SJSA1 (cell line): ENCODE measurements around the gene POU2F2. TPM values are rescaled to one million over a fixed set of nuclear protein-coding genes. Genes with fewer than 3 reads are reported as not detected.
A peak's percentile ranks its signal among the peaks of the same experiment; 100 is the strongest.
"Not testable (repeated sequence)": the region's sequence is repeated elsewhere in the genome, so short reads cannot be mapped to it uniquely, and the experiment has no call there.

Source experiments
- DNase-seq, 2 experiments: peaks; one replicate each; pipeline ENCODE4 v3.0.0-alpha.2; 2015 to 2020; ENCODE audit warnings: low spot score in 2 of 2, low read depth in 1 of 2
- H3K27ac ChIP-seq: fragments of 250-450 bp; sonication (Bioruptor Pico); 2 replicates; pipeline ENCODE4 v1.5.1; 2020; ENCODE audit warnings: mild to moderate bottlenecking, moderate library complexity
- H3K27me3 ChIP-seq: fragments of 250-450 bp; sonication (Bioruptor Pico); replicated peaks from 2 replicates; pipeline ENCODE4 v1.5.1; 2020; ENCODE audit warnings: mild to moderate bottlenecking, moderate library complexity
- H3K36me3 ChIP-seq: fragments of 250-450 bp; sonication (Bioruptor Pico); 2 replicates; pipeline ENCODE4 v1.5.1; 2020; ENCODE audit warnings: mild to moderate bottlenecking
- H3K4me1 ChIP-seq: fragments of 250-450 bp; sonication (Bioruptor Pico); replicated peaks from 2 replicates; pipeline ENCODE4 v1.6.1; 2021; ENCODE audit warnings: mild to moderate bottlenecking
- H3K4me3 ChIP-seq: fragments of 250-450 bp; sonication (Bioruptor Pico); 2 replicates; pipeline ENCODE4 v1.5.1; 2020; ENCODE audit warnings: mild to moderate bottlenecking
- H3K9me3 ChIP-seq: fragments of 250-450 bp; sonication (Bioruptor Pico); replicated peaks from 2 replicates; pipeline ENCODE4 v1.5.1; 2020; ENCODE audit warnings: mild to moderate bottlenecking
- total RNA-seq: library from RNA; depleted of rRNA; stranded (reverse); fragments of >200 nt; shearing (Covaris generic); gene quantifications from 2 replicates; pipeline ENCODE4 v1.2.3, GENCODE V29; 2014

POU2F2 gene
- total RNA-seq, 1 experiment from 2014 or later = 0.05 TPM

DNA sequence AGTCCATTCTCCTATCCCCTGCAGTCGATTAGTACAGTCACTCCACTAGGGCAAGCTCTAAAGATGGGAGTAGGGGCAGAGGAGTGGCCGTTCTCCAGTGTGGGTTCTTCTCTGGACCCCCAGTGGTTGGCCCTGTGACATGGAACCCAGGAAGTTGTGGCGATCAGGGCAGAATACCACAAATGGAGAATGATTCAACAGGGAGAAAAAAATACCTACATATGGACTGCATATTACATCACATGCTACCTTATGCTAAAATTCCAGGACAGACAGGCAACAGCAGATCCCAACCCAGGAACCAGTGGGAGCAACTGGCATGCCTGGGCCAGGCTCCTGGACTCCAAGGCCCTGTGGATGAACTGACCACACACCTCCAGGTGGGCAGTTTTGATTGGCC, 20.4 kb downstream of the POU2F2 start:
- Histone ChIP-seq H3K4me3 (no peak overlapping the region), H3K36me3 (no peaks in the 10 kb centered on the region), H3K27me3 (no peaks in the 10 kb centered on the region), H3K27ac (peak overlapping the region; percentile 50), H3K9me3 (no peaks in the 10 kb centered on the region), H3K4me1 (peaks cover 48% of the 10 kb centered on the region)
- DNase-seq = no peak

DNA sequence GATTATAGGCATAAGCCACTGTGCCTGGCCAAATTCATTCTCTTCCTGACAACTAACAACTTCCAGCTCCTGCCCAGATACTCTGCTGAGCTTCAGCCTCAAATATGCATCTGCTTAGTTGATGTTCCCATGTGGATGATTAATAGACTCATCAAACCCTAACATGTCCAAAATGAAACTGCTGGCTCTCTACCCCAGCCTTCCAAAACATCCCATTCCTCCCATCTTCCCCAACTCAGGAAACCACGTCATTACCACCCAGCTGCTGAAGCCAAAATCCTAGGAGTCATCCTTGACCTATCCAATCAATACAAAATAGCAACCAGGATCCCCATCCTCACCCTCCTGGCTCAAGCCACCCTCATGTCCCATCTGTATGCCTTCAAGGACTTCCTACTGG, 20.9 kb downstream of the POU2F2 start:
- peaks cover 48% of the 10 kb centered on the region for H3K4me1 ChIP-seq
- no peaks in the 10 kb centered on the region for H3K27me3 ChIP-seq
- H3K27ac ChIP-seq = peak overlapping the region; percentile 50
- H3K36me3 ChIP-seq = no peaks in the 10 kb centered on the region
- no peak for DNase-seq
- H3K9me3 ChIP-seq = no peaks in the 10 kb centered on the region
- no peak overlapping the region for H3K4me3 ChIP-seq

GRCh38 chr19:42110658-42111057, 21.6 kb downstream of the POU2F2 start:
- Histone ChIP-seq H3K4me3 (no peak overlapping the region), H3K9me3 (no peaks in the 10 kb centered on the region), H3K27me3 (no peaks in the 10 kb centered on the region), H3K4me1 (peaks cover 48% of the 10 kb centered on the region), H3K27ac (no peak overlapping the region), H3K36me3 (no peaks in the 10 kb centered on the region)
- no peak for DNase-seq

GRCh38 chr19:42109896-42110295, 22.4 kb downstream of the POU2F2 start:
- H3K4me1 ChIP-seq = peaks cover 41% of the 10 kb centered on the region
- H3K27ac ChIP-seq = no peak overlapping the region
- DNase-seq = no peak
- no peaks in the 10 kb centered on the region for H3K27me3 ChIP-seq
- no peaks in the 10 kb centered on the region for H3K36me3 ChIP-seq
- no peak overlapping the region for H3K4me3 ChIP-seq
- no peaks in the 10 kb centered on the region for H3K9me3 ChIP-seq

DNA sequence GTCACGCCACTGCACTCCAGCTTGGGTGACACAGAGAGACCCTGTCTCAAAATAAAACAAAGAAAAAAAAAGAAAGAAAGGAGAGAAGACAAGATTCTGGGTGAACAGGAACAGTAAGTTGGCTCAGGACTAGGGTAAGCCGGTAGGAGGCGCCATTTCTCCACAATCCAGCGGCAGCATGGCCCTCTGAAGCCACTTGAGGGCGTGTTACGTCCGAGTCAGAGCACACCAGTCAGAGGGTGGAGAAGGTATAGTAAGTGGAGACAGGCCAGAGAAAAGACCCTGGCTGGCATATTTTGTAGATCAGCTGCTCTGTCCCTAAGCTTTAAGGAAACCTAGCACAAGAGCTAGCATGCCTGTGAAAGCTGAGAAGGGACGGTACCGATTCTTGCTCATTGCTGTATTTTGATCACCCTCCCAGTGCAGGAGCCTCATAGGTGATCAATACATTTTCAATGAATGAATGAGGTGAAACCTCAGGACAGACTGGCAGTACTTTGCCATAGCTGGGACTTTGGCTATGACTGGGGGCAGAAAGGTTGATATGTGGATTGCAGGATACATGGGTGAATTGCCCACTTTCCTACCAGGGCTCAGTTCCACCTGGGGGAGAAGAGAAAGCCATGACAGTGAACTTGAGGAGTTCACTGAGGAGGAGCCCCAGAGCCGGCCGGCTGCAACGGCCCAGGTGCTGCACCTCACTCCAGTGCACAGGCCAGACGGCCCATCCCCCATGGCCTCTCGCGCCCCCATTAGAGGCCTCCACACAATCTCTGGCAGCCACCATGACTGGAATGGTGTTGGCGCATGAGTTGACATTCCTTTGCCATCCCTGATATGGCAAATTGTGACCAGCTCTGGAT, 23.5 kb downstream of the POU2F2 start:
- Histone ChIP-seq H3K27ac (no peak overlapping the region), H3K36me3 (no peaks in the 10 kb centered on the region), H3K4me3 (no peak overlapping the region), H3K27me3 (no peaks in the 10 kb centered on the region), H3K4me1 (peaks cover 30% of the 10 kb centered on the region), H3K9me3 (no peaks in the 10 kb centered on the region)
- DNase-seq = peak; percentile 61 to 85

GRCh38 chr19:42105368-42105767, 26.9 kb downstream of the POU2F2 start:
- DNase-seq = no peak
- H3K9me3 ChIP-seq = no peaks in the 10 kb centered on the region
- no peak overlapping the region for H3K27ac ChIP-seq
- peaks cover 4% of the 10 kb centered on the region for H3K4me1 ChIP-seq
- H3K27me3 ChIP-seq = no peaks in the 10 kb centered on the region
- no peaks in the 10 kb centered on the region for H3K36me3 ChIP-seq
- no peak overlapping the region for H3K4me3 ChIP-seq

DNA sequence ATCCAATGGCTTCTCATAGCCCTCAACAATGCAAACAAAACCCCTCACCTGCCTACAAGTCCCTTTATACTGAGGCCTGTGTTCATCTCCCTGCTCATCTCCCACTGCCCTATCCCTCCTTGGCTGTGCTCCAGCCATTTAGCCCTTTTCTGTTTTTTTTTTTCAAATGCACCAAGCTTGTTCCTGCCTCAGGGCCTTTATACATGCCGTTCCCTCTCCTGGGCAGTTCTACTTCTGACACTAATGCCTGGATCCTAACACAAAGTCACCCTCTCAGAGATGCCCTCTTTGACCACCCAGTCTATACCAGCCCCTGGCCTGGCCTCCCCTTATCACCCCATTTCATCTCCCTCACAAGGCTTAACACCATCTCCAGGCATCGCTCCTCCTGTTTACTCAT, 29.4 kb downstream of the POU2F2 start:
- H3K27ac ChIP-seq = no peak overlapping the region
- H3K9me3 ChIP-seq = 0 out of 2 replicates have a peak, but pooled peaks cover 2% of the 10 kb centered on the region
- H3K27me3 ChIP-seq = no peaks in the 10 kb centered on the region
- DNase-seq = no peak
- H3K4me3 ChIP-seq = no peak overlapping the region
- no peaks in the 10 kb centered on the region for H3K36me3 ChIP-seq
- peaks cover 15% of the 10 kb centered on the region for H3K4me1 ChIP-seq

DNA sequence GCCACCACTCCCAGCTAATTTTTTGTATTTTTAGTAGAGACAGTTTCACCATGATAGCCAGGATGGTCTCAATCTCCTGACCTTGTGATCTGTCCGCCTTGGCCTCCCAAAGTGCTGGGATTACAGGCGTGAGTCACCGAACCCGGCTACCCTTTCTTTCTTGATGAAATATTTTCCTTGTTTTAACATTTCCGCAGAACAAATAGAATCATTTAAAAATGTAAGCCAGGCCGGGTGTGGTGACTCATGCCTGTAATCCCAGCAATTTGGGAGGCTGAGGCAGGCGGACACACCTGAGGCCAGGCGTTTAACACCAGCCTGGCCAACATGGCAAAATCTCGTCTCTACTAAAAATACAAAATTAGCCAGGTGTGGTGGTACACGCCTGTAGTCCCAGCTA, 32.0 kb downstream of the POU2F2 start:
- H3K4me1 ChIP-seq = peaks cover 15% of the 10 kb centered on the region
- H3K9me3 ChIP-seq, H3K4me3 ChIP-seq, H3K36me3 ChIP-seq, H3K27ac ChIP-seq, H3K27me3 ChIP-seq: not testable (repeated sequence)
- peak in 1 of 2 experiments; percentile 41 for DNase-seq

DNA sequence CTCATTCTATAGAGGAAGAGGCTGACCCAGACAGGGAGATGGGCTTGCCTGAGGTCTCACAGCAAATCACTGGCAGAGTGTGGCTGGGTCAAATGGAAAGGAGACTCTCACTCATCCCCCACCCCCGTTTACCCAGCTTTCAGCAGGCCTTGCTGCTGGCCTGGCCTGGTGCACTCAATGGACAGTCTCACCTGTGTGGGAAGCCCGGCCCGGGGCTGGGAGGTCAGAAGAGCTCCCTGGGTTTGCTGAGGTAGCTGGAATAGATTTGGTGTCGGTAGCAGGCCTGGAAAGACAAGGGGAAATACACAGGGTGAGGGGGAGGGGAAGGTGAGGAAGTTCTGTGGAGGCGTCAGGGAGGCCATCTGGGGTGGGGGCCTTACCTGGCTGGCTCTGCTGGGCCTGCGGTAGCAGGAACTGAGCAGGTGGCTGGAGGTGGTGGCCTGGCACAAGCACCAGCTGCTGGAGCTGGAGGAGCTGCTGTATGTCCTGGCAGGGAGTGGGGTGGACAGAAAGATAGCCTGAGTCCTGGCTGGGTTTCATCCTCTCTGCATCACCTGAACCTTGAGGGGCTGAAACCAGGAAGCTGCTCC, 32.8 kb downstream of the POU2F2 start:
- Histone ChIP-seq H3K4me1 (peaks cover 15% of the 10 kb centered on the region), H3K36me3 (no peaks in the 10 kb centered on the region), H3K4me3 (no peak overlapping the region), H3K27ac (no peak overlapping the region), H3K27me3 (no peaks in the 10 kb centered on the region), H3K9me3 (0 out of 2 replicates have a peak, but pooled peaks cover 2% of the 10 kb centered on the region)
- no peak for DNase-seq

DNA sequence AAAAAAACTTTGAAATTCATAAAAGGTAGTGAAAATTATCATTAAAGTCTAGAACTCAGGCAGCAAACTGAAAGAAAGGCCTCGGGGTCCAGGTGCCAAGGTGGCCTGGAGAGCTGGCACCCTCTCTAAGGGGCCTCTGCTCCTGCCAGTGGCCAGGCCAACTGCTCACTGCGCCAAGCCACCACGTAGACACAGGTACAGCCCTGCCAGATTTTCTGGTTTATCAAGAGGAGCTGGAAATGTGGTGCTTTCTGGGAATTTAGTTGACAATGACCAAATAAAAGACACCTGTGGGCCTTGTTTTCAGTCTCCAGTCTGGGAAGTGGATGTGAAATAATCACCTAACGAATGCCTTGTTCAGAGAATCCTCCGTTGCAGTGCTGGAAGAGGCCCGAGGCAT, 33.5 kb downstream of the POU2F2 start:
- DNase-seq = no peak
- peaks cover 15% of the 10 kb centered on the region for H3K4me1 ChIP-seq
- no peaks in the 10 kb centered on the region for H3K36me3 ChIP-seq
- no peak overlapping the region for H3K4me3 ChIP-seq
- H3K9me3 ChIP-seq = 0 out of 2 replicates have a peak, but pooled peaks cover 2% of the 10 kb centered on the region
- no peaks in the 10 kb centered on the region for H3K27me3 ChIP-seq
- no peak overlapping the region for H3K27ac ChIP-seq

GRCh38 chr19:42097461-42097860, 34.8 kb downstream of the POU2F2 start:
- no peak overlapping the region for H3K27ac ChIP-seq
- peaks cover 15% of the 10 kb centered on the region for H3K4me1 ChIP-seq
- no peaks in the 10 kb centered on the region for H3K36me3 ChIP-seq
- no peak for DNase-seq
- no peaks in the 10 kb centered on the region for H3K27me3 ChIP-seq
- H3K9me3 ChIP-seq = 0 out of 2 replicates have a peak, but pooled peaks cover 2% of the 10 kb centered on the region
- H3K4me3 ChIP-seq = no peak overlapping the region

DNA sequence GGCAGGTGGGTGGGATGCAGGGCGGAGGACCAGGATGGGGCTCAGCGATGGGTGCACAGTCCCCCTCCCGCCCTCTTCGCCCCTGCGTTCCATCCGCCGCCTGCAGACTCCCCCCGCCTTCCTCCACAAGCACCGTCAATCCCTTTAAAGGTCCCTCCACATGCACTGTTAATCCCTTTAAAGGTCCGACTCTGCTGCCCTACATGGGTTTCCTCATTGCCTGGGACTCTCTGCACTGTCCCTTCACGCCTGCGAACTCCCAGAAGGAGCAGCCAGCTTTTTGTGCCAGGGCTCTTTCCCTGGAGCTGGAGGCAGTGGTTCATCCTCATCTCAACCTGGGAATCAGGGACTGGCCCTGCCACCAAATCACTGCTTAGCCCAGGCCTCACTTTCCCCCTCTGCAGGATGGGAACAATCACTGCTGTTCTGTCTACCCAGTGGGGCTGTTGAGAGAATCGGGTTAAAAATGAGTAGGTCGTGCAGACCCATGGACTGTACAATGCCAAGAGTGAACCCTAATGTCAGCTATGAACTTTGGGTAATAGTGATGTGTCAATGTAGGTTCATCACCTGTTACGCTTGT, 35.9 kb downstream of the POU2F2 start:
- no peak for DNase-seq
- H3K4me1 ChIP-seq = peaks cover 21% of the 10 kb centered on the region

DNA sequence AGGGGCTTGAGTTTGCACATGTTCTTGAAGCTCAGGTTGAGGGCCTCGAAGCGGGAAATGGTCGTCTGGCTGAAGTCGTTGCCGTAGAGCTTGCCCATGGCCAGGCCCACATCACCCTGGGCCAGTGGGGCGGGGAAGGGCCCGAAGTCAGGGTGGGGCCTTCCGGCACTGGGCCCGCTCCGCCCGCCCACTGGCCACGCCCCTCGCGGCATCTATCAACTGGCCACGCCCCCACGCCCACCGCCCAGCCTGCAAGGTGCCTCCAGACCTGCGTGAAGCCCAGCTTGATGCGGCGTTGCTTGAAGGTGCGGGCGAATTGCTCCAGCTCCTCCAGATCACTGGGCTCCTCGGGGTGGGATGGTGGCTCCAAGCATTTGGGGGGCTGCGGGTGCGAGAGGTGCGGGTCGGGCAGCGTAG, 36.4 kb downstream of the POU2F2 start:
- H3K9me3 ChIP-seq = 0 out of 2 replicates have a peak, but pooled peaks cover 2% of the 10 kb centered on the region
- no peak for DNase-seq
- no peak overlapping the region for H3K27ac ChIP-seq
- peaks cover 25% of the 10 kb centered on the region for H3K4me1 ChIP-seq
- no peaks in the 10 kb centered on the region for H3K27me3 ChIP-seq
- H3K36me3 ChIP-seq = no peaks in the 10 kb centered on the region
- H3K4me3 ChIP-seq = no peak overlapping the region

More for the DNA sequence above, 35.9 kb downstream of the POU2F2 start:
- Histone ChIP-seq H3K27ac (no peak overlapping the region), H3K36me3 (no peaks in the 10 kb centered on the region), H3K4me3 (no peak overlapping the region), H3K27me3 (no peaks in the 10 kb centered on the region), H3K9me3 (0 out of 2 replicates have a peak, but pooled peaks cover 2% of the 10 kb centered on the region)
